Right lobe of liver (tissue), 4 donors: ENCODE data around the gene RPE.

ENCODE experiments used
- POLR2A ChIP-seq: fragments of 450-650 bp; IDR thresholded peaks from one replicate; pipeline ENCODE4 v1.6.1; 2017; ENCODE audit warnings: antibody characterized with exemption, mild to moderate bottlenecking
- TF ChIP-seq, protein P1 (sequence below), 4 donors: fragments of 200-600 bp in 3 of 4; fragments of 450-650 bp in 1 of 4; IDR thresholded peaks; one replicate each; pipeline versions ENCODE4 v1.5.1 to v1.8.0; 2016 to 2022; ENCODE audit warnings: antibody characterized with exemption in 4 of 4, mild to moderate bottlenecking in 2 of 4
- donor health status: DM: no; HTN: no; CAD: no.
- donor health status: DM: no; HTN: no; CAD: no.
- donor health status: DM: no; HTN: yes; CAD: no.

DNA sequence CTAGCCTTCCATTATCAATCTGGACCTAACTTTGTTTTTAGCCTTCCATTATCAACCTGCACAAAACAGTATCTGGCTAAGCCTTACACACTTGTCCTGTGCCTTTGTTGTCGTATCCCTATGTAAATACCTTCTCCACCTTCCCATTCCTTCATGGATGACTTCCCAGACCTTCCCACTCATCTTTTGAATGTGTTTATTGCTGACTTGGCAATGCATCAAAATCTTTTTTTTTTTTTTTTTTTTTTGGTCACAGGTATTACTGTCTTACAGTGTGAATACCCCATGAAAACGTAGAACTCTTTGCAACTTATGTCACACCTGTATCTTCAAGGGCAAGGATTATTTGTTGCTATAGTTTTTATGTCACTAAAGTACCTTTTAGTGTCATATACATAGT lies 25.7 kb downstream of the RPE start:
- TF ChIP-seq, protein P1, sequence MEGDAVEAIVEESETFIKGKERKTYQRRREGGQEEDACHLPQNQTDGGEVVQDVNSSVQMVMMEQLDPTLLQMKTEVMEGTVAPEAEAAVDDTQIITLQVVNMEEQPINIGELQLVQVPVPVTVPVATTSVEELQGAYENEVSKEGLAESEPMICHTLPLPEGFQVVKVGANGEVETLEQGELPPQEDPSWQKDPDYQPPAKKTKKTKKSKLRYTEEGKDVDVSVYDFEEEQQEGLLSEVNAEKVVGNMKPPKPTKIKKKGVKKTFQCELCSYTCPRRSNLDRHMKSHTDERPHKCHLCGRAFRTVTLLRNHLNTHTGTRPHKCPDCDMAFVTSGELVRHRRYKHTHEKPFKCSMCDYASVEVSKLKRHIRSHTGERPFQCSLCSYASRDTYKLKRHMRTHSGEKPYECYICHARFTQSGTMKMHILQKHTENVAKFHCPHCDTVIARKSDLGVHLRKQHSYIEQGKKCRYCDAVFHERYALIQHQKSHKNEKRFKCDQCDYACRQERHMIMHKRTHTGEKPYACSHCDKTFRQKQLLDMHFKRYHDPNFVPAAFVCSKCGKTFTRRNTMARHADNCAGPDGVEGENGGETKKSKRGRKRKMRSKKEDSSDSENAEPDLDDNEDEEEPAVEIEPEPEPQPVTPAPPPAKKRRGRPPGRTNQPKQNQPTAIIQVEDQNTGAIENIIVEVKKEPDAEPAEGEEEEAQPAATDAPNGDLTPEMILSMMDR (IDR thresholded peaks at IDR 0.05): no peak
- TF ChIP-seq POLR2A: no peak
